T-helper 17 cell (primary cell): ENCODE results near the gene NPHP4. TPM values are rescaled to one million over a fixed set of nuclear protein-coding genes. Genes with fewer than 3 reads are reported as not detected.
A peak's percentile ranks its signal among the peaks of the same experiment; 100 is the strongest.

Experiments
- ATAC-seq: fragments of 150-1000 bp; cut with Tn5 transposase; 2 replicates; pipeline ENCODE4 v1.10.0; 2021; ENCODE audit warnings: mild to moderate bottlenecking, moderate library complexity
- DNase-seq, 3 donors: peaks; one replicate each; pipeline versions ENCODE4 v3.0.0 to v3.0.0-alpha.2; 2020 to 2021
- H3K9me3 ChIP-seq: one replicate; pipeline ENCODE4 v1.7.0; 2013; ENCODE audit warnings: low read length, mild to moderate bottlenecking; ENCODE audit not compliant: control insufficient read depth, poor library complexity, severe bottlenecking
- H3K27ac Mint-ChIP-seq: one replicate; pipeline ENCODE4 v1.8.0; 2022; ENCODE audit warnings: mild to moderate bottlenecking, moderate library complexity, mixed read lengths
- H3K27me3 Mint-ChIP-seq: one replicate; pipeline ENCODE4 v1.8.0; 2022; ENCODE audit warnings: mixed read lengths
- H3K36me3 Mint-ChIP-seq: one replicate; pipeline ENCODE4 v1.8.0; 2022; ENCODE audit warnings: low read depth, mixed read lengths
- H3K4me1 Mint-ChIP-seq: one replicate; pipeline ENCODE4 v1.8.0; 2022; ENCODE audit warnings: mild to moderate bottlenecking, mixed read lengths
- H3K4me3 Mint-ChIP-seq: one replicate; pipeline ENCODE4 v1.8.0; 2022; ENCODE audit warnings: mild to moderate bottlenecking, moderate library complexity, mixed read lengths
- total RNA-seq, 4 donors: library from RNA in 2 of 4; stranded (reverse) in 2 of 4; gene quantifications; one replicate each; pipeline ENCODE4 v1.2.3 and lab custom pipeline; 2022 to 2026

The NPHP4 gene
- total RNA-seq, 2 donors from 2014 or later = 9.9 to 14.1 TPM

DNA sequence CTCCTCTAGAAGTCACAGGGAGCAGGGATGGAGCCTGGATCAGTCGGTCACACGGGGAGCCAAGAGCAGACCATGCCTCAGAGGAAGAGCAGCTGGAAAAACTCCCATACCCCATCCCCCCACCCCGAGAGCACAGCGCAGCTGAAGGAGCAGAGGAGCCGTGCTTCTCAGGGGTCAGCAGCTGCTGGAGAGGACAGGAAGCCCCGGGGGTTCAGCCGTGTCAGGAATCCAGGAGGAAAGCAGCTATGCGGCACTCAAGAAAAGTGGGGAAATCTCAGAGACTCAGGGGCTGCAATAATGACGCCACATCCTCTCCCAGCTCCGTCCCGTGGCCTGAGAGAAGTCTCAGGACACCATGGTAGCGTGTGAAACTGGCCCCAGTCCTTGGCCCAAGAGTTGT is 102.3 kb downstream of the NPHP4 start:
- no peaks in the 10 kb centered on the region for H3K9me3 ChIP-seq
- ATAC-seq (no peak), DNase-seq (no peak)
- Mint-ChIP-seq H3K27ac (no peak overlapping the region), H3K4me1 (peaks cover 2% of the 10 kb centered on the region), H3K36me3 (peaks cover 2% of the 10 kb centered on the region), H3K4me3 (no peak overlapping the region), H3K27me3 (no peaks in the 10 kb centered on the region)

DNA sequence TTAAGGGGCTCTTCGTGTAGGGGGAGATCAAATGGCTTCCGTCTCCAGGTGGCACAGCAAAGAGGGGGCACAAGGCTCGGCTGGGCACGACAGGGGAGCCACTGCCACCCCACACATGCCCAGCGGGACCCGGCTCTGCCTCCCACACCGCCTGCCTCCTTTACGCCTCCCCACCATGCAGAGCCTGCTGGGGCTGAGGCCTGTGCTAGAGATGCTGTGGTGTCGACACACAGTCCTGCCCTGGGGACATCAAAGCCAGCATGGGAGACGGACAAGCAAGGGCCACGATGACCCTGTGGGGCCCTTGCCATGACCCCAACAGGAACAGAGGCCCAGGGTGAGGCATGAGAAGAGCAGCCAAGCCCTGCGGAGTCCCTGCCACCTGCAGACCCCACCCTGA is 102.8 kb downstream of the NPHP4 start:
- peaks cover 2% of the 10 kb centered on the region for H3K36me3 Mint-ChIP-seq
- no peak for ATAC-seq
- H3K4me1 Mint-ChIP-seq = peaks cover 2% of the 10 kb centered on the region
- no peak overlapping the region for H3K27ac Mint-ChIP-seq
- no peak overlapping the region for H3K4me3 Mint-ChIP-seq
- no peak for DNase-seq
- H3K9me3 ChIP-seq = no peaks in the 10 kb centered on the region
- no peaks in the 10 kb centered on the region for H3K27me3 Mint-ChIP-seq

DNA sequence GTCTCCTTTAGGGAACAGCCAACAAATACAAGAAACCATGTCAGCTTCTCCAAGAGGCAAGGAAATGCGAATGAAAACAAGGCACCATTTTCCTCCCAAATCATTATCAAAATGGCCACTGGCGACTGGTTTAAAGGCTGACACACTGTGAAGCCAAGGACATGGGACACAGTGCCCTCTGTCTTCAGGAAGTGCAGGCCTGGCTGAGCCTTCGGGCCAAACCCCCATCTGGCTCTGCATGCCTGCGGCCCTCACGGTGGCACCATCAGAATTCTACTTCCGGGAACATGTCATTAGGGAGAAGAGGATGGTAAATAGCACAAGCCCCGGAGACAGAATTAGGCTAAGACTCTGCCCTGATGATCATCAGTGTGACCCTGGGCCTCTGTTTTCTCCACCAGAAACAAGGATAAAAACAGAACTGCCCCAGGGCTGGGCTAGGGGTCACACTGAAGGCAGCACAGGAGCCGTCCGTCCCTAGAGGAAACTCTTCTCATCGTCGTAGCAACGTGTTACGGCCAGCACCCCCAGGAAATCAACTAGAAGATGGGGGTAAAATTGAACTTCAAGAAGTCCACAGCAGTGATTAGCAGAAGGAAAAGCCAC is 103.5 kb downstream of the NPHP4 start:
- no peak overlapping the region for H3K4me3 Mint-ChIP-seq
- DNase-seq (no peak), ATAC-seq (no peak)
- no peaks in the 10 kb centered on the region for H3K27me3 Mint-ChIP-seq
- peaks cover 2% of the 10 kb centered on the region for H3K4me1 Mint-ChIP-seq
- H3K36me3 Mint-ChIP-seq = peaks cover 2% of the 10 kb centered on the region
- H3K27ac Mint-ChIP-seq = no peak overlapping the region
- H3K9me3 ChIP-seq = no peaks in the 10 kb centered on the region

DNA sequence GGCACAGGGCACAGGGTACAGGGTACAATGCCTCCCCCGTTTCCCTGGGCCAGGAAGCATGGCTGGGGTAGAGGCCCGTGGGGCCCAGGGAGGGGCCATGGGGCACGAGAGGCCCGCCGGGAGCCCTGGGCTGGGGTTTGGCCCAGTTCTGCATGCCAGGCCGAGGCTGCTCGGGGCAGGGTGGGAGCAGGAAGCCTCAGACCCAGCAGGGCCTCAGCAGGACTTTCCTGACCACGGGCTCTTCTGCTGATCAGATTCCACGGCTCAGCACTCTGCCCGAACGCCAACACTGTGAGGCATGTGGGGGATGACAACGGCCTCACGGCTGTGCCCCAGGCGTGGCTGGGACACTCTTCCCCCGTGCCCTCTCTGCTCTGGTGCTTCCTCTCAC is 104.3 kb downstream of the NPHP4 start:
- Mint-ChIP-seq H3K27me3 (no peaks in the 10 kb centered on the region), H3K4me1 (peaks cover 2% of the 10 kb centered on the region)
- no peak for DNase-seq

DNA sequence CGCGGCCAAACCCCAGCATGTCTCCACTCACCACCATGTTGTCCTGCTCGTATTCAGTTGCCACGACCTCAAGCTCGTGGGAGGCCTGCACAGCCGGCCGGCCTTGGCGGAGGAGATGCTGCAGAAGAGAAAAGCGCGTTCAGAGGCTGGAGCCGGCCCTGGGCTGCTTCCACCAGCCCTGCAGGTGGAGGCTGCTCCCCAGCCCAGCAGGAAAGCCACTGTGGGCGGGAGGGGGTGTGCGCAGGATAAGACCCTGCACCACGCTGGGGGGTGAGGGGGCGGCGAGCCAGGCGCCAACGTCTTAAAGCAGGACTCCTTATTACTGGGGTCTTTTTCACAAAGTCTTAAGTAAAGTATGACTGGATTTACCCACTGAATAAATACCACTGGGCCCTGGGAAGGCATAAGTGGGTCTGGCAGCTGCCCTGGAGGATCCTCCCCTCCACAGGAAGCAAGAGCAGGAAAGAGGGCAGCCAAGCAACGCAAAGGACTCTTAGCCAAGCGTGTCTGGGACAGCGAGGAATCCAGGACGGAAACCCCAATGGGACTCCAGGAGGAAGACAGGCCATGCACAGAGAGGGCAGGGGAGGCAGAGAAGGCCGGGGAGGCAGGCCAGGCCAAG is 104.8 kb downstream of the NPHP4 start:
- no peaks in the 10 kb centered on the region for H3K9me3 ChIP-seq
- ATAC-seq (no peak), DNase-seq (no peak)
- Mint-ChIP-seq H3K27me3 (no peaks in the 10 kb centered on the region), H3K4me3 (no peak overlapping the region), H3K27ac (no peak overlapping the region), H3K4me1 (no peaks in the 10 kb centered on the region), H3K36me3 (peaks cover 2% of the 10 kb centered on the region)

More for the DNA sequence above, 104.3 kb downstream of the NPHP4 start:
- H3K36me3 Mint-ChIP-seq = peaks cover 2% of the 10 kb centered on the region
- no peak overlapping the region for H3K4me3 Mint-ChIP-seq
- ATAC-seq = no peak
- H3K27ac Mint-ChIP-seq = no peak overlapping the region
- no peaks in the 10 kb centered on the region for H3K9me3 ChIP-seq

DNA sequence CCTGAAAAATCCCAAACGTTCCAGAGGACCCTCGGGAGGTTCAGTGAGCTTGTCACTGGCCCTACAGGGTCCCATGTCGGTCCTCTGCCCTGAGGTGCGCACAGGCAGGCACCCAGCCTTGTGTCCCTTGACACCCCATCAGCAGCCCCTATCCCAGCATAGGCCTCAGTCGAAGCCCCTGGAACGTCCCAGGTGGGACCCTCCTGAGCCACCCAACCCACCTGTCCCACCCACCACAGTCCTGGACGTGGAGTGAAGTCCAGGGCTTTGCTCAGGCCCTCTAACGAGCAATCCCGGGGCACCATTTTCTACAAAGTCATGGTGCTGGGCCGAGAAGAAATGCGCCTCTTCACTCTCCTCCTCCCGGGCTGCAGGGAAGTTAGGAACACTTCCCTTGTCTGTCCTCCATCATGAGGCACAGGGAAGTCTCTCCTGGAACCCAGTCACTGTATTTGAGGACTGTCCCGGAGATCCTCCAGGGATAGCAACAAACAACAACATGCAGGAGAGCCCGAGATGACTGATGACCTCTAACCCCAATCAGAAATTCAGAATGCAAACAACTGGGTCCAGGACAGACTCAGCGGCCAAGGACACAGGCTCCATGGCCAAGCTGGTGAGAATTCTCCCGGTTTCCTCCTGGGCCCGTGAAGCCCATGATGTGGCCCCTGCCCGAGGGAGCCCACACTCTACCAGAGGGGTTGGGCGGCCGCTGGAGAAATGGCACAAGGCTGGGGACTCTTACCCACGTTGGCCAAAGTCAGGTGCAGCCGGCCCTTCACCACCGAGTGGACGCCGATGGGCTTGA is 105.5 kb downstream of the NPHP4 start:
- no peak overlapping the region for H3K27ac Mint-ChIP-seq

DNA sequence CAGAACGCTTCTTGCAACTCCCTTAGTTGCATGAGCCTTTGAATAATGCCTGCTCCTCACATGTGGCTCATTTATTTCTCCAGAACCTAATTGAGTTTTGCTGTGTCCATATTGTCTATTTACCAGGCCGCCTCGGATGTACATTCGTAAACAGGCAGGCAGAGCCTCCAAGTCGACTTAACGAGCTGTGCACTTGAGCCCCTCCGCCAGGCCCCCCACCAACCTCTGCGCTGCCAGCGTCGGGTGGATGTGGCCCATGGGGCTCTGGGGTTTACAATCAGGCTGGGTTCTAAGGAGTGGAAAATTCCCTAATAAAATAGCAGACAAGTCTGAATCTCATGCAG is 106.1 kb downstream of the NPHP4 start:
- Mint-ChIP-seq H3K36me3 (peaks cover 2% of the 10 kb centered on the region), H3K27me3 (no peaks in the 10 kb centered on the region), H3K4me3 (no peak overlapping the region), H3K4me1 (no peaks in the 10 kb centered on the region), H3K27ac (peak overlapping the region; percentile 14)
- no peak for DNase-seq
- H3K9me3 ChIP-seq = no peaks in the 10 kb centered on the region
- no peak for ATAC-seq

More for the DNA sequence above, 105.5 kb downstream of the NPHP4 start:
- Mint-ChIP-seq H3K36me3 (peaks cover 2% of the 10 kb centered on the region), H3K4me3 (no peak overlapping the region), H3K4me1 (no peaks in the 10 kb centered on the region), H3K27me3 (no peaks in the 10 kb centered on the region)
- DNase-seq = no peak
- no peak for ATAC-seq
- H3K9me3 ChIP-seq = no peaks in the 10 kb centered on the region

DNA sequence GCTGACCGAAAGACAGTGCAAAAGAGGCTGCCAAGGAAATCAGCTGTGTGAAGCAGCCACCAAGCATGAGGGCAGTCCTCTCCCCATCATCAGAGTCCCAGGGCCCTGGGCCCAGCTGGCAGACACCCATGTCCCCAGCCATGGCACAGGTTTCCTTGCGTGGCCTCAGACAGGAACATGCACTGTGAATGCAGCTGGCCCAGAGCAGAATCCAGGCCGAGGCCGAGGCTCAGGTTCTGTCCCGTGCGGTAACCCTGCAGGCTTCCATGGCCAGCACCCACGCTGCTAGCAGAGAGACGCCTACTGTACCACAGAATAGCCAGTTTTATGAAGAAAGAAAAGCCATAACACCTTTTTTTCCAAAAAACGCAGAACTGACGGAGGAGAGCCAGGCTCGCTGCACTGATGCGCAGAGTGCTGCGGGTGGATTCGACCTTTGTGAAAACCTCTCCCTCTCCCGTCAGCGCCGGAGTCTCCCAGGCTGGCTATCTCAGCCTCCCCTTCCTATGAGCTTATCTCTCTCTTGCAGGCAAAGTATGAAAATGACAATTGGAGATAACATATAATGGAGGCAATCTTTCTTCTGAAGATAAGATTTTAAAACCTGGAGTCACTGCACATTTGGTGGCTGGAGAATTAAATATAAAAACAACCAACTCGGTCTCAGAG is 106.6 kb downstream of the NPHP4 start:
- Mint-ChIP-seq H3K27me3 (no peaks in the 10 kb centered on the region), H3K4me3 (no peak overlapping the region), H3K27ac (peak overlapping the region; percentile 14), H3K36me3 (peaks cover 2% of the 10 kb centered on the region), H3K4me1 (no peaks in the 10 kb centered on the region)
- DNase-seq (no peak), ATAC-seq (no peak)
- no peaks in the 10 kb centered on the region for H3K9me3 ChIP-seq

DNA sequence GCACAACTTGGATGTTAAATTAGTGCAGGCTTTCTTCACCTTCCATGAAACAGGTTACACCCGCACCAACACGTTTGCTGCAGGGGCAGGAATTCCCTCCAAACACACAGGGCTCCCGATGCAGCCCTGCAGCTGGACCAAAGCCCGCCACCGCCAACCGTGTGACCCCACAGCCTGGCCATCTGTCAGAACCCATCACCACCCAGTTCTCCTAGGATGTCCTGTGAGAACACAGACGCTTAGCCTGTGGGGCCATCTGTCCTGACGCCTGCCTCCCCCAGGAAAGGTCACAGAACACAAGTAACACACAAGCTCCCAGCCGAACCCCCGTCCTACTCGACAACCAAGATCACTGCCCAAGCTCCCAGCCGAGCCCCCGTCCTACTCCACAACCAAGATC is 108.1 kb downstream of the NPHP4 start:
- no peak overlapping the region for H3K4me3 Mint-ChIP-seq
- H3K4me1 Mint-ChIP-seq = no peaks in the 10 kb centered on the region

DNA sequence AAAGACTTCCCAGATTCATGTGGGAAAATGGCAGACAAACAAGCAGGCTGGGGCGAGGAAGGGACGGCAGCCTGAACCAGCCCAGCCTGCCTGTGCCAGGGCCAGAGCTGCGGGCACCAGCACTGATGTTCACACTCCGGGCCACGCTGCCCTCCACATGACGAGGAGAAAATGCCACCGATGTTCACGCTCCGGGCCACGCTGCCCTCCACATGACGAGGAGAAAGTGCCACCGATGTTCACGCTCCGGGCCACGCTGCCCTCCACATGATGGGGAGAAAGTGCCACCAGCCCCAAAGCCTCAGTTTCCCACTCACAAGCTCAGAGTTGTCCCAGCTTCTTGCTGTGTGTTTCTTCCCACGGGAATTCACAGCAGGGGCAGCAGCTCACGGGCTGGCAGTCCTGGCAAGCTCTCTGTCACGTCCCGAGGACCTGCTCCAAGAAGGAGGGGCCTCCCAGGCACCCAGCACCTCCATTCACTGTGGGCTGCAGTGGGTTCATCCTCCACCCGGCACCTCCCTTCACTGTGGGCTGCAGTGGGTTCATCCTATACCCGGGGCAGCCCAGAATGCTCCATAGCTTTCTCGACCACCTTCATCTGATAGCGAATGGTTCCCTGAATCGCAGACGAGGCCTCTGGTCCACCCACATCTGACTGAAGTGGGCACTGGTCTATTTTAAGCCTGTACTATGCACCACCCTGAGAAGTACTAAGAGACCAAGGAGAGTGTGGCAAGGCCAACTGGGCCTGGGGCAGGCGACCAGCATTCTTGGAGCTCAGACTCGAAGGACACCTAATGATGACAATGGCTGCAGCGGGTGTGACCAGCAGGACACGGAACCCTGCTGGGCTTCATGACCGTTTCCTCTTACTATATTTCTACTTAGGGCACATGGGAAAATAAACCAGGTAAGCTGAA is 108.8 kb downstream of the NPHP4 start:
- no peaks in the 10 kb centered on the region for H3K4me1 Mint-ChIP-seq
- H3K9me3 ChIP-seq = no peaks in the 10 kb centered on the region
- ATAC-seq = no peak
- H3K27ac Mint-ChIP-seq = peak overlapping the region; percentile 77
- no peaks in the 10 kb centered on the region for H3K27me3 Mint-ChIP-seq
- H3K36me3 Mint-ChIP-seq = peaks cover 2% of the 10 kb centered on the region
- no peak for DNase-seq
- H3K4me3 Mint-ChIP-seq = no peak overlapping the region

More for the DNA sequence above, 108.1 kb downstream of the NPHP4 start:
- H3K36me3 Mint-ChIP-seq = peaks cover 2% of the 10 kb centered on the region
- DNase-seq = no peak
- peak overlapping the region; percentile 39 for H3K27ac Mint-ChIP-seq
- no peaks in the 10 kb centered on the region for H3K9me3 ChIP-seq
- ATAC-seq = no peak
- H3K27me3 Mint-ChIP-seq = no peaks in the 10 kb centered on the region

DNA sequence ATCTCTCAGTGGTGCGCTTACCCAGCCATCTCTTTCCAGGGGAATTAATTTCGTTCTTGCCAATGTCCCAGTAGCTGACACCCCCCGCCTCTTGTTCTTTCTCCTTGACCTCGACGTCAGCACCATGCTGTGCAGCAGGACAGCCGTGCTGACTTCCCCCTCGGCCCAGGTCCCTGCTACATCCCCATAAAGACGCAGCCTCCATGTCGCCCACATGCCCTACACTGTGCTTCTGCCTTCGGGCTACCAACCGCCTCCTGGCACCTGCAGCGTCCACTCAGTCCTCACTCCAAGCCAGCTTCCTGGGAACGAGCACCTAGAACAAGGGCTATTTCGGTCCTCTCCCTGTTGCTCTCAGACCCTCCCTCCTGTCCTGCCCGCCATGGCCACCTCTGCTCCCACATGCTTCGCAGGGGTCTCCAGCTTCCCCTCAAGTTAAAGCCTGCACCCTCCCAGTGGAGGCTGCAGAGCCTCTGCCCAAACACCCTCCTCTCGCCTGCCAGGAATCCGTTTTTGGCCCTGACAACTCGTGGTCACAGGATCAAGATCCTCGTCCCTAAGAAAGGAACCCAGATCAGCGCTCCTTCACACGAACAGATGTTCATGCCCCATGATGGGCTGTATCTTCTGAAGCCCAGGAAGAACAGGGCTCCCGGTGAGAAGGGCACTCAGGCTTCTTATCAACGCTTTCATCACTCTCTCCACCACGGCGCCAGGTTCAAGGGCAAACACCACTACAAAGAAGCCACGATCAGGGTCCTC is 109.7 kb downstream of the NPHP4 start:
- ATAC-seq = no peak
- H3K4me3 Mint-ChIP-seq = no peak overlapping the region

More for the DNA sequence above, 109.7 kb downstream of the NPHP4 start:
- DNase-seq = no peak
- no peaks in the 10 kb centered on the region for H3K9me3 ChIP-seq
- no peaks in the 10 kb centered on the region for H3K4me1 Mint-ChIP-seq
- peak overlapping the region; percentile 77 for H3K27ac Mint-ChIP-seq
- H3K36me3 Mint-ChIP-seq = peaks cover 2% of the 10 kb centered on the region
- no peaks in the 10 kb centered on the region for H3K27me3 Mint-ChIP-seq
